Esophagus squamous epithelium (tissue), 5 donors: ENCODE measurements around the gene BRWD1. TPM values are rescaled to one million over a fixed set of nuclear protein-coding genes. Genes with fewer than 3 reads are reported as not detected.

Source experiments
- DNase-seq: peaks from one replicate; lab custom pipeline; 2025; lab: John Stamatoyannopoulos, UW
- H3K27ac ChIP-seq, 4 donors: fragments of 200-600 bp; sonication (generic); one replicate each; pipeline ENCODE4 v1.5.1; 2016 to 2019; ENCODE audit warnings: mild to moderate bottlenecking in 1 of 4
- H3K27me3 ChIP-seq, 4 donors: fragments of 200-600 bp; sonication (generic); 1 replicate in 3 of 4; 2 replicates in 1 of 4; pipeline versions ENCODE4 v1.5.1 to v1.6.0; 2017 to 2021; ENCODE audit warnings: antibody characterized with exemption in 1 of 4
- H3K36me3 ChIP-seq, 3 donors: fragments of 200-600 bp; sonication (generic); one replicate each; pipeline ENCODE4 v1.5.1; 2016 to 2019
- H3K4me1 ChIP-seq, 3 donors: fragments of 200-600 bp; sonication (generic); one replicate each; pipeline ENCODE4 v1.5.1; 2017 to 2019
- H3K4me3 ChIP-seq, 4 donors: fragments of 200-600 bp; sonication (generic); 1 replicate in 3 of 4; 2 replicates in 1 of 4; pipeline ENCODE4 v1.5.1; 2016 to 2019; ENCODE audit warnings: mild to moderate bottlenecking in 2 of 4, moderate library complexity in 1 of 4
- H3K9me3 ChIP-seq, 3 donors: fragments of 200-600 bp; sonication (generic); one replicate each; pipeline ENCODE4 v1.5.1; 2016 to 2019
- POLR2A ChIP-seq, 4 donors: fragments of 450-650 bp; IDR thresholded peaks; one replicate each; pipeline ENCODE4 v1.6.1; 2017; ENCODE audit warnings: antibody characterized with exemption in 4 of 4, mild to moderate bottlenecking in 4 of 4, moderate library complexity in 3 of 4
- WGBS, 2 donors: methylation state at CpG; one replicate each; pipeline ENCODE4 v1.1.5; 2018; 5-methylcytosine and 5-hydroxymethylcytosine counted together
- intact Hi-C: fragments of 100-400 bp; cut with DNase I; formaldehyde crosslinking; loops from one replicate; pipeline ENCODE4 v1.15.0; 2022
- total RNA-seq, 4 donors: library from RNA; depleted of rRNA; stranded (reverse); fragments of >200 nt; gene quantifications; one replicate each; pipeline ENCODE4 v1.1.0, GENCODE V29; 2016
- TF ChIP-seq, protein P1 (sequence below), 6 experiments: fragments of 450-650 bp in 4 of 6; fragments of 200-600 bp in 2 of 6; sonication (generic) in 2 of 6; IDR thresholded peaks; one replicate each; pipeline ENCODE4 v1.5.1; 2016 to 2019; ENCODE audit warnings: antibody characterized with exemption in 6 of 6, mild to moderate bottlenecking in 4 of 6, moderate library complexity in 4 of 6
- donor health status: DM: yes; HTN: yes; CAD: no.

The BRWD1 gene
- total RNA-seq, 4 donors from 2014 or later: 22.1 to 57.2 (median 26.0) TPM

DNA sequence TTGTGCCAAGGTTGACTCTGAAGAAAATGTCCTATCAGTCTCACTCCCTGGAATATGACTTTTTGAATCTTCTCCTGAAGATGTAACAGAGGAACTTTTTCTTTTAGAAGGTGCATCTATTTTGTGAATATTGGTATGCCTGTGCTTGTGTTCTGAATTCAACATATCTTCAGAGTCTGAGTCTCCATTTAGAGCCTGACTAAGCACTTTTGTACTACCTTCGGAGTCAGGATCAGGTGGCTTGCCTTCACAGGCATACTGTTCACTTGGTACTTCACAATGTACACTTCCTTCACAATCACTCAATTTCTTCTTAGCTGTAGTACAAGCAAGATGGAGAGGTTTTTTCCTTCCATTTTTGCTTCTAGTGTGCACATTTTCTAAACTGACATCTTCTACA is 116.6 kb downstream of the BRWD1 start:
- H3K4me1 ChIP-seq: no peaks in the 10 kb centered on the region
- H3K9me3 ChIP-seq: no peaks in the 10 kb centered on the region
- WGBS, 2 donors: 88 to 95% methylated on average over 1 of the region's 1 CpG
- DNase-seq: no peak
- no peaks in the 10 kb centered on the region for H3K27me3 ChIP-seq
- H3K36me3 ChIP-seq: peaks cover 0 to 87% (median 8%) of the 10 kb centered on the region in 3 donors
- H3K4me3 ChIP-seq: no peak overlapping the region
- intact Hi-C loops: no loop called here
- no peak overlapping the region for H3K27ac ChIP-seq
- TF ChIP-seq, protein P1, sequence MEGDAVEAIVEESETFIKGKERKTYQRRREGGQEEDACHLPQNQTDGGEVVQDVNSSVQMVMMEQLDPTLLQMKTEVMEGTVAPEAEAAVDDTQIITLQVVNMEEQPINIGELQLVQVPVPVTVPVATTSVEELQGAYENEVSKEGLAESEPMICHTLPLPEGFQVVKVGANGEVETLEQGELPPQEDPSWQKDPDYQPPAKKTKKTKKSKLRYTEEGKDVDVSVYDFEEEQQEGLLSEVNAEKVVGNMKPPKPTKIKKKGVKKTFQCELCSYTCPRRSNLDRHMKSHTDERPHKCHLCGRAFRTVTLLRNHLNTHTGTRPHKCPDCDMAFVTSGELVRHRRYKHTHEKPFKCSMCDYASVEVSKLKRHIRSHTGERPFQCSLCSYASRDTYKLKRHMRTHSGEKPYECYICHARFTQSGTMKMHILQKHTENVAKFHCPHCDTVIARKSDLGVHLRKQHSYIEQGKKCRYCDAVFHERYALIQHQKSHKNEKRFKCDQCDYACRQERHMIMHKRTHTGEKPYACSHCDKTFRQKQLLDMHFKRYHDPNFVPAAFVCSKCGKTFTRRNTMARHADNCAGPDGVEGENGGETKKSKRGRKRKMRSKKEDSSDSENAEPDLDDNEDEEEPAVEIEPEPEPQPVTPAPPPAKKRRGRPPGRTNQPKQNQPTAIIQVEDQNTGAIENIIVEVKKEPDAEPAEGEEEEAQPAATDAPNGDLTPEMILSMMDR (IDR thresholded peaks at IDR 0.05): no peak

DNA sequence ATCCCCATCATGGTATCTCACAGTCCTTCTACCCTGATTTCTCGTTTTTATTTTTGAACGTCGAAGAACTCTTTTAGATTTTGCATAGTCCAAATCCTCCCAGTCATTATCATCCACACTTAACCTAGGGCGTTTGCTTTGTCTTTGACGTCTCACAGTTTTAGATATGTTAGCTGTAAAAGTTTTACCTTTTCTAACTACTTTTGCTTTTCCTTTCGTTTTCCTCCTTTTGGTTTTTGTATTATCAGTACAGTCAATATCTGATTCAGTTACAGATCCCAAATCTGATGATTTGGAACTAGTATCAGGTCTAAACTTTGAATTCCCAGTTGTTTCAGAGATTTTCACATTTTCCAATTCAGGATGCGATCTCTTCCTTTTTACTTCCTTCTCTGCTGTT is 117.1 kb downstream of the BRWD1 start:
- no peak for TF ChIP-seq POLR2A (IDR thresholded peaks at IDR 0.05)
- TF ChIP-seq, protein P1 (IDR thresholded peaks at IDR 0.05): no peak
- no peaks in the 10 kb centered on the region for H3K9me3 ChIP-seq
- no peaks in the 10 kb centered on the region for H3K27me3 ChIP-seq
- no peak for DNase-seq
- peaks cover 0 to 82% (median 6%) of the 10 kb centered on the region in 3 donors for H3K36me3 ChIP-seq
- no peak overlapping the region for H3K27ac ChIP-seq
- 83 to 88% methylated on average over 7 of the region's 7 CpGs for WGBS, 2 donors
- intact Hi-C loops: no loop called here
- H3K4me1 ChIP-seq: no peaks in the 10 kb centered on the region
- H3K4me3 ChIP-seq: no peak overlapping the region

DNA sequence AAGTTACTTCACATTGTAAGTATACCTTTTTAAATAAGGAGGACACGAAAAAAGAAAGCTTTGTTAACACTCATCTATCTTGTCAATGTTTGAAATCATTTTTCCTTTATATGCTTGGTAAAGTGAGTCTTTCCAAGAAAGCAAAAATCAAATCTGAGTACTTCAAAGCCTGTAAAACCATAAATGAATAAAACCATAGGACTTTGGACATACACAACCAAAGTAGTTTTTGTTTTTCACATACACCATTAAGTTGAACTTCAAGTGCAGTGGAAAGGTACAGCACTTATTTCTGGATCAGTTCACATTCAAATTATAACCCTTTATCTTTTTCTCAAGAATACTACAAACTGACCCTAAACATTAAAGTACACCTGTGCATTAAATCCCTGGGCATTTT is 120.1 kb downstream of the BRWD1 start:
- peaks cover 0 to 52% (median 0%) of the 10 kb centered on the region in 3 donors for H3K36me3 ChIP-seq
- DNase-seq: no peak
- intact Hi-C loops: no loop called here
- H3K27ac ChIP-seq: no peak overlapping the region
- TF ChIP-seq, protein P1 (IDR thresholded peaks at IDR 0.05): no peak
- no peak for TF ChIP-seq POLR2A (IDR thresholded peaks at IDR 0.05)
- no peak overlapping the region for H3K4me3 ChIP-seq
- H3K4me1 ChIP-seq: peaks cover 0 to 4% (median 0%) of the 10 kb centered on the region in 3 donors
- no peaks in the 10 kb centered on the region for H3K27me3 ChIP-seq
- WGBS, 2 donors: 77 to 88% methylated on average over 1 of the region's 1 CpG
- H3K9me3 ChIP-seq: no peaks in the 10 kb centered on the region

DNA sequence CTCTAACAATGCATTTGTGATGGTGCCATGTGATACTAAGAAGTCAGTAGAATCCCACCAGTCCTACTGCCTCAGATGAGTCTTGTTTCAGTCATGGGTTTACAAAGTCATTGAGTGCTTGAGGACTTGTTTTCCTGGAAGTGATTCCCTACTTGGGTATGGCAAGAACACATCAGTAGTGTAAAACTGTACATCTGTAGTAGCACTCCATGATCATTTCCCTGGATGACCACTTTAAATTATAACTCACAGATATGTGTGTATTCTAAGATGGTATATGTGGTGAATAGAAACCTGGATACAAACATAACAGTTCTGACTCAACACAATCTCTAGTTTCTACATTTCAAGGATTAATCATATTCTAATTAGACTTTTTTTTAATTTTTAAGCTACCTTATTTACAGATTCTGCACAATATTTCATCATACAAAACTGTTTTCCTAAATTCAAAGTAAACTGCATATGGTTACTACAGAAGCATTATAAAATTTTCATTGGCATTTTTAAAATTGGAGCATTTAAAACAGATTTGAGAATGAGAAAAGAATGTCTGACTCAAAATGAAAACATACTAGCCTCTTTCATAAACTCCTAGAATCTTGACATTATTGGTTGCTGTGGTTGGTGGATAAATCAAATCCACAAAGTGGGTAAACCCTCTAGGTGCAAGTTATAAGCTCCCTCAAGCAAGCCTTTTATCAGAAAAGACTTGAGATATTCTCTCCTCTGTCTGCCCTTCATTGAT is 123.4 kb downstream of the BRWD1 start:
- Histone ChIP-seq H3K27me3 (no peaks in the 10 kb centered on the region), H3K27ac (no peak overlapping the region), H3K4me1 (peaks cover 4 to 26% (median 7%) of the 10 kb centered on the region in 3 donors), H3K4me3 (no peak overlapping the region), H3K36me3 (peaks cover 0 to 19% (median 0%) of the 10 kb centered on the region in 3 donors), H3K9me3 (no peaks in the 10 kb centered on the region)
- no peak for DNase-seq
- TF ChIP-seq POLR2A (IDR thresholded peaks at IDR 0.05): no peak
- TF ChIP-seq, protein P1 (IDR thresholded peaks at IDR 0.05): no peak
- intact Hi-C loops: no loop called here

DNA sequence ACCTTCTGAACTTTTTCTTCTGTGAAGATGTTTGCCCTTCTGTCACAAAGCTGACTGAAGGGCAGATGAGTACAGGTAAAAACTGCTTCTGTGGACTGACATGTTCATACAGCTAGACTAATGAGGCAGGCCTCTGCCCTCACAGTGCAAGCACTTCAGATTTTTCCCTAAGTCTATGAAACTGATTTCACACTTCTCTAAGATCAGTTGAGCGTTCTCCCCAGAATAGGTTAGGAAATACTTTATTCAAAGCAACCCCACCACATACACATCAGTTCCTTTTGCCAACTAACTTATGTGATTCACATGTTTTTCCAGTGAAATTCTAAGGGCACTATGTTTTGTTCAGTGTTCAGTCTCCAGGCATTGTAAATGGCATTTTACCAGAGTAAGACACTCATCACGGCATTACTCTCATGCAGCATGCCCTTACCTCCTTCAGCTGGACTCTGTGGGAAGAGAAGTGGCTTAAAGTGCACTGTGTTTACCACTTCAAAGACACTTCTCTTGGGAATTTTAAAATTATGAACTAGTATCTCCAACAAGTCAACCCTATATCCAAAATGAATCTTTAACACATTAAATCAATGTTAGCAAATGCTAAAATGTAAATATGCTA is 124.8 kb downstream of the BRWD1 start:
- H3K27me3 ChIP-seq: no peaks in the 10 kb centered on the region
- peaks cover 7 to 37% (median 12%) of the 10 kb centered on the region in 3 donors for H3K4me1 ChIP-seq
- intact Hi-C loops: no loop called here
- DNase-seq: no peak
- H3K9me3 ChIP-seq: no peaks in the 10 kb centered on the region
- H3K36me3 ChIP-seq: peaks cover 0 to 5% (median 0%) of the 10 kb centered on the region in 3 donors
- H3K4me3 ChIP-seq: no peak overlapping the region
- 48 to 52% methylated on average over 2 of the region's 2 CpGs for WGBS, 2 donors
- TF ChIP-seq, protein P1 (IDR thresholded peaks at IDR 0.05): no peak
- TF ChIP-seq POLR2A (IDR thresholded peaks at IDR 0.05): no peak
- H3K27ac ChIP-seq: no peak overlapping the region
